HCEC 1CT (cell line): Measurements from ENCODE around the gene PRXL2A.
"Not testable (repeated sequence)": the region's sequence is repeated elsewhere in the genome, so short reads cannot be mapped to it uniquely, and the experiment has no call there.

Source experiments
- DNase-seq: peaks from one replicate; pipeline ENCODE4 v3.0.0-alpha.2; 2017

The PRXL2A gene

GRCh38 chr10:80408242-80409101, at the start of gene PRXL2A:
Gene PRXL2A, plus strand, starts transcription at chr10:80408551. Its CDS starts 11,917 bp downstream, at chr10:80420468.
- DNase-seq, result no peak

- not testable (repeated sequence) for DNase-seq
These were observed 49.4 kb upstream of the PRXL2A start for GRCh38 chr10:80358925-80359324.

GRCh38 chr10:80359644-80360043, 48.7 kb upstream of the PRXL2A start:
- DNase-seq, result no peak

GRCh38 chr10:80365510-80365909, 42.8 kb upstream of the PRXL2A start:
- no peak for DNase-seq

GRCh38 chr10:80371467-80371866, 36.9 kb upstream of the PRXL2A start:
- DNase-seq, result no peak

- no peak for DNase-seq
These were observed 35.7 kb upstream of the PRXL2A start for GRCh38 chr10:80372675-80373074.

- DNase-seq, result no peak
These were observed 34.8 kb upstream of the PRXL2A start for GRCh38 chr10:80373502-80373901.

GRCh38 chr10:80379701-80380100, 28.6 kb upstream of the PRXL2A start:
- DNase-seq, result no peak

- no peak for DNase-seq
These were observed 28.2 kb upstream of the PRXL2A start for GRCh38 chr10:80380185-80380584.

GRCh38 chr10:80382989-80383388, 25.4 kb upstream of the PRXL2A start:
- peak; percentile 21 for DNase-seq

GRCh38 chr10:80390740-80391139, 17.6 kb upstream of the PRXL2A start:
- DNase-seq, result no peak

GRCh38 chr10:80392250-80392649, 16.1 kb upstream of the PRXL2A start:
- DNase-seq, result no peak

- no peak for DNase-seq
These were observed 13.9 kb upstream of the PRXL2A start for GRCh38 chr10:80394358-80394916.

GRCh38 chr10:80397014-80397413, 11.3 kb upstream of the PRXL2A start:
- DNase-seq, result no peak

GRCh38 chr10:80400136-80400804, 8.1 kb upstream of the PRXL2A start:
- no peak for DNase-seq

GRCh38 chr10:80405035-80405434, 3.3 kb upstream of the PRXL2A start:
- DNase-seq, result no peak

GRCh38 chr10:80405626-80406025, 2.7 kb upstream of the PRXL2A start:
- no peak for DNase-seq

- DNase-seq, result no peak
These were observed 2.1 kb upstream of the PRXL2A start for GRCh38 chr10:80406204-80406603.

- DNase-seq, result no peak
These were observed 524 bp upstream of the PRXL2A start for GRCh38 chr10:80407812-80408241.

- DNase-seq, result no peak
These were observed 770 bp downstream of the PRXL2A start for GRCh38 chr10:80409121-80409520.

- DNase-seq, result no peak
These were observed 1.8 kb downstream of the PRXL2A start for GRCh38 chr10:80410122-80410521.

GRCh38 chr10:80410578-80411145, 2.3 kb downstream of the PRXL2A start:
- DNase-seq, result no peak

- DNase-seq, result no peak
These were observed 2.9 kb downstream of the PRXL2A start for GRCh38 chr10:80411267-80411668.
